CD4-positive, alpha-beta T cell treated with Interleukin-4 for 4 hours (primary cell): ENCODE data around the gene AMACR.

Experiments
- DNase-seq: peaks from one replicate; pipeline ENCODE4 v3.0.0-alpha.2; 2020

Gene AMACR

DNA sequence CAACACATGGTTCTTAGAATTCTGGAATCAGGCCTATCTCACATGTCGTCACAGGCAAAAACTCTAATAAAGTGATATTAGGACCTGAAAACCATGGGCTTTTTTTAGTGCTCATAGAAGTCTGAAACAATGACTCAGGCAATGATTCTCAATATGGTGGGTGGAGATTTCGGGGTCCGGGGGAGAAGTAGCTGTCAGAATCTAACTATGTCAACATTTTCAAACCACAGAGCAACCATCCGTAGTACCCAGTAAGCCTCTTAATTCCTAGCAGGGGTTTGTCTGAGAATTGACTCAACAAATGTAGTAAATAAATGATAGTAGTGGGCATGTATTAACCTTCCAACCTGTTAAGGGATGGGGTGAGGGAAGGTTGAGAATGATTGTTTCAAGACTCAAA is 2.6 kb downstream of the AMACR start:
- DNase-seq = no peak

DNA sequence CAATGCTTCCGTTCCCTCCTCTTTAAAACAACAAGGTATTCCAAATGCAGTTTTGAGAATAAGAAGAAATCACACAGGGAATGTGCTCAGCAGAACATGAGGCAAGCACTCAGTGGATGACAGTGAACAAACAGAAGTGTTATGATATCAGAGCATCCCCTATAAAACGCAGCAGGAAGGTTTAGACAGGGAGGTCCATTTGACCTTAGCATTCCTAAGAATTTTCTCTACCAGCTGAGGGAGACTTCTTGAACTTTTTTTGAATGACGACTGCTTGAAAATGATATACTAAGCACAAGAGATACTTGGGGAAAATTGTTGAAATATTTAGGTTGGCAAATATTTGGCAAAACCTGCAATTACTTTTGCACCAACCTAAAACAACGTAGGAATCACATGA is 3.9 kb downstream of the AMACR start:
- no peak for DNase-seq

DNA sequence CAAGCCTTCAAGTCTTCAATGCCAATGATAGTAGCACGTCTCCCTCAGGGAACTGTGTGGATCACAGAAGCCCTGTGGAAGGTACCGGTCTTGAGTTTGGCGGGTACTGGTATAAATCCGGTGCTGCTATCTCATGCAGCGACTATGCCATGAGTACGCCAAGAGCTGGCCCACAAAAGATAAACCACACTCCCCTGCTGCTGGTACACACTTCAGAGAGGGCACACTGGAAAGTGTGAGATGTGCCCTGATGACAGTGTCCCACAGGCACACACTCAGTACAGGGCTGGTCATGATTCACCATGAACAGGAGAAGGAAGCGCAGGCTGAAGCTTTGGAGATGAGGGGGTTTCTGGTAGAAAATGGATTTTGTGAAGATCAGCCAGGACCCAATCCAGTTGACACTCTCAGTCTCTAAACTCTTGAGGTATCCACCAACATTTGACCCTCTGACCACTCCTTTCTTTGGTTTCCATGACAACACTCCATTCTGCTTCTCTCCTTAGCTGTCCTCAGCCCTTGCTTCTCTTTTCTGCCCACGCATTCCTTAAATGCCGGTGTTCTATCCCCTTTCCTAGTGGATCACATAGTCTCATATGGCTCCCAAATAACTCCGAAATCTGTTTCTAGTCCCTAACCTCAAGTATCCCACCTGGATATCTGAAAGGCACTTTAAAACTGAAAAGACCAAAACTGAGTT is 5.1 kb downstream of the AMACR start:
- no peak for DNase-seq

DNA sequence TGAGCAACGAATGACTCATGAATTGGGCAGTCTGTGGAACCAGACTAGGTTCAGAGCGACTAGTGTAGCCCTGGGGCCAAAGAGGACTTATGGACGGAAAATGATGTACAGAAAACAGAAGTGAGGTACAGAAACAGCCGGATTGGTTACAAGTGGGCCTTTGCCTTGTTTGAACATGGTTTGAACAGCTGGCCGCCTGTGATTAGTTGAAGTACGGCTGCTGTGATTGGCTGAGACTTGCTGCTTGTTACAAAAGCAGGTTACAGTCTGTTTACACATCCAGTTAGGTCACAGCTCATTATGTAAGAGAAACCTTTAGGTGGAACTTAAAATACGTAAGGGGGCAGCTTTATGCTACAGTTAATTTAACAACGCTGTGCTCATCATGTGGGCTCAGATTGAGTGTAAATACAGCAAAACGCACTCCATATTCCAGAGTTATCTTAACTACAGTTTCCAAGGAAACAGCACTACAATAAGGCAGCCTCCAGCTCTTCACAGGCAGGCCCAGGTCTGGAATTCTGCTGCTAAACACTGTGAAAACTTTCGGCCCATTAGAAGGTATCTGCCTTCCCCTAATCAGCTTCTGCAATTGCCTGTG is 6.5 kb downstream of the AMACR start:
- no peak for DNase-seq

DNA sequence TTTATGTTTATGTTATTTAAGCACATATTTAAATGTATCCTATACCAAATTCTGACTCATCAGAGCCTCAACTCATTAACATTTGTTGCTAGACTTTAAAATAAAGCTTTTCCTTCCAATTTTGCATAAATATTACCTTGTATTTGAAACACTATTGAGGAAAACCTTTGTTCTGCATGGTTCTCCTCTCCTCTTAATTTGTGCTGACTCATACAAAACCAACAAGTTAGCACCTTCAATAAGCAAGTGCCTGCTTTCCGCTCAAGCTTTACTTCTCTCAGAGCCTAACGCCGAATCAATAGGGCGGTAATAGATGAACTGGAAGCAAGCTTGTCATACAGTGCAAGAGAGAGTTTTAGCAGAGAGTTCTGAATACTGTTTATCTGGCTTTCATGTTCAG is 7.9 kb downstream of the AMACR start:
- no peak for DNase-seq

DNA sequence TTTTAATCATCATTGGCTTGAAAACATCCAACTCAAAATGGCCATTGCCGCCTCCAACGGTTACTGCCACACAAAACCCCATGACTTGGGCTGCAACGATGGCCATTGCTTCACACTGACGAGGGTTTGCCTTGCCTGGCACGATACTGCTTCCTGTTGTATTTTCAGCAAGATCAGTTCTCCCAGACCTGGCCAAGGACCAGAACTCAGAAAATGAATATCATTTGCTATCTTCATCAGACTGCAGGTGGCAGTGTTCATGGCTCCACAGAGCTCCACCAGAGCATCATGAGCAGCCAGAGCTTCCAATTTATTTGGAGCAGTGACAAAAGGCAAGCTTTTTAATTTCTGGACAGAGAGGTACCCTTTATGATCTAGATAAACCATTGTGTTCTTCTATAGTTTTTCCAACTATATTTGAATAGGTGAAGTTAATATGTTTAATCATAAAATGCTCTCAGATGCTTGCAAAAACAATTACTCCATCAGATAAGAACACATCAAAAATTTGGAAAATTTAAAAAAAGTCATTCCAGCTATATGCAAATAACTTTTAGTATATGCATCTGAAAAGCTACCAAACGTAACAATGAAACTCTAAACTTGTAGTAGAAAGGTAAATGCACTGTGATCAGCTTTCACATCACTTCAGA is 10.4 kb downstream of the AMACR start:
- peak; percentile 34 for DNase-seq

DNA sequence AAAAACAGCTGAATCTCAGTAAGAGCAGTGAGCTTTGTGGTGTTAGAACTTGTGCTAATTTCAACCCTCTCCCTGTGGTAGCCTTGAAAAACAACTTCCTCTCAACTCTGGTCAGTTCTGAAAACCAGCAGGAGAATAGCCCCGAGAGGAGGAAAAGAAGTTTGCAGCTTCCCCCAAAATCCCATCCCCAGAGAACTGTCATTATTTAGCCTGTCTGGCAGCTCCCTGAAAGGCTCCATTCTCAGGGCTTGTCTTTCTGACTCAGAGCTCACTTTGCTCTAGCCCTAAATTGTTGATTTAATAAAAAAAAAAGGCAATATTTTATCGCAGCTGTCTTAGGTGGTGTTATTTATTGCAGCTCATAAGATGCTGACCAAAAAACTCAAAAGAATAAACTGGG is 12.0 kb downstream of the AMACR start:
- DNase-seq = no peak

DNA sequence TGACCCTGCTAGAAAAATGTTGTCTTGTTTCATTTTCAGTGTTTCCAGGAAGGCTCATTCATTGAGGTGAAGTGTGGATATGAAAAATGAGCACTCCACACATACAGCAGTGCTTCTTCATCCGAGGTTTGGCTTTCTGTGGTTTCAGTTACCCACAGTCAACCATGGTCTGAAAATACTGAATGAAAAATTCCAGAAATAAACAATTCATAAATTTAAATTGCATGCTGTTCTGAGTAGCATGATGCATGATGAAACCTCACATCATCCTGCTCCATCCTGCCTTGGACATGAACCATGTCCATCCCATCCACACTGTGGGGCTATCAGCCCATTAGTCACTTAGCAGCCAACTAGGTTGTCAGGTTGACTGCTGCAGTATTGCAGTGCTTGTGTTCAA is 13.0 kb downstream of the AMACR start:
- DNase-seq = no peak

DNA sequence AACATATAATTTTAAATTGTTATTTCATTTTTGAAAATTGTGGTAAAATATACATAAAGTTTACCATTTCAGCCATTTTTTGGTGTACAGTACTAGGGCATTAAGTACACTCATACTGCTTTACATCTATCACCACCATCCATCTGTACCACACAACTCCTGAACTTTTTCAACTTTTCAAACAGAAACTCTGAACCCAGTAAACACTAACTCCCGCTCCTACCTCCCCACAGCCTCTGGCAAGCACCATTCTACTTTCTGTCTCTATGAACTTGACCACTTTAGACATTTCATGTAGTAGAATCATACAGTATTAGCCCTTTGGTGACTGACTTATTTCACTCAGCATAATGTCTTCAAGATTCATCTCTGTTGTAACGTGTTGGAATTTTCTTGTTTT is 15.0 kb downstream of the AMACR start:
- DNase-seq = no peak

DNA sequence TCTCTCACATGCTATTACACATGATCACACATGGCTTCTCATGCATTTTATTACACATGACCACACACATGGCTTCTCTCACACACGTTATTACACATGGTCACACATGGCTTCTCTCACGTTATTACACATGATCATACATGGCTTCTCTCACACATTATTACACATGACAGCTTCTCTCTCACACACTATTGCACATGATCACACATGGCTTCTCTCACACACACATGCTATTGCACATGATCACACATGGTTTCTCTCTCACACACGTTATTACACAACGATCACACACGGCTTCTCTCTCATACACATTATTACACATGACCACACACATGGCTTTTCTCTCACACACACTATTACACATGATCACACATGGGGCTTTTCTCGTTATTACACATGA is 22.4 kb downstream of the AMACR start:
- DNase-seq = no peak

DNA sequence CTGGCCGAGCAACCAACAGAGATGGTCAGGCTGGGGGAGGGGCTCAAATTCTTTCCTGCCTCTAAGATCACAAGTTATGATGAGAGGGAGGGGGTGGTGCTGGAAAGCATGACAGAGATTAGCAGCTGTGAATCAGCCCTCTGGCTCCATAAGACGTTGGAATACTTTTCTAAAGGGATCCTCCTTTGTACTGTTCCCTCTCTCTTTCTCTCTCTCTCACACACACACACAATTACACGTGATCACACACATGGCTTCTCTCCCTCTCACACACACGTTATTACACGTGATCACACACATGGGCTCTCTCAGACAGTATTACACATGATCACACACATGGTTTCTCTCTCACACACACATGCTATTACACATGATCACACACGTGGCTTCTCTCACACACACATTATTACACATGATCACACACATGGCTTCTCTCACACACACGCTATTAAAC is 23.2 kb downstream of the AMACR start, which contains the start of gene SLC45A2:
Gene SLC45A2 (minus strand): TSS at position 23 of the 454 bp plus-strand sequence. CDS start 110 bp downstream, outside the sequence.
- no peak for DNase-seq

DNA sequence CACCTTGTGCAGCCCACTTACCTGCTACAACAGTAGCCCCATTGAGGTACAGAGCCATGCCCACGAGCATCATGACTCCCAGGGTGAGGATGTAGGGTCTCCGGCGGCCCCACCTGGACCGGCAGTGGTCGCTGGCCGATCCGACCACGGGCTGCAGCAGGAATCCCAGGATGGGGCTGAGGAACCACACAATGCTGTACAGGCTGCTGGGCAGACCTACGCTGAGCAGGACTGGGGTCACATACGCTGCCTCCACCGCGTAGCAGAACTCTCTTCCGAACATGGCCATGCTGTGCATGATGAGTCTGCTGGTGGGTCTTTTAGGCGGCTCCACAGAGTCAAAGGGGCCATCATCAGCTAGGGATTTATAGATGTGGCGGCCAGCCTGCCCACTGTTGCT is 23.7 kb downstream of the AMACR start:
- no peak for DNase-seq

DNA sequence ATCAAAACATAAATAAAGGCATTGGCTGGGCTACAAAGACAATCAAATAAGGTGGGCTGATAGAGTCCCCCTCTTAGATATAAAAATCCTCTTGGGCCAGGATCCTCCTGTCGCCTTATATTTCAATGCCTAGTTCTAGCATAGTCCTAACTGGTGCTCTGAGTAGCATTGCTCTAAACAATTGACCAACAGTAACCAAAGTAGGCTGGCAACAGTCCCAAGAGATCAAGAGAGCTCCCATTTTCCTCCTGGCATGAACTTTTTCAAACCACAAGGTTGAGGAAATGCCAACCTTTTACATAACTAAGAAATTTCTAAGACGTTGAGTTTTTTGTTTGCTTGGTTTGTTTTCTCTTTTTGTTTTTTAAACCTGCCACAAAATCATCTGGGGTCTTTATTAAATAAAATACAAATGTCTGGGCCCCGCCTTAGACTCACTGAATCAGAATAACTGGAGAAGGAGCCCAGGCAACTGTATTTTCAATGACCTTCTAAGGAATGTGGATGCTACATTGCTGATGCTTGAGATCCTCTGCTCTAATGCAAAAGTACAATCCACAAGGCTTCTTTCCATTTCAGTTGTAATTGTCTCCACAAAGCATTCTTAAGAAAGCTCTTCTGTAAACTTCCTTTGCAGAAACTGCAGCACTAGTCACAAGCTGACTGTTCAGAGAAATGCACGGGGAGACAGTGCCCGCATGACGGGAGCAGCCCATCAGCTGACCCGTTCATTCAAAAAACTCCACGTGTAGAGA is 26.3 kb downstream of the AMACR start:
- no peak for DNase-seq

DNA sequence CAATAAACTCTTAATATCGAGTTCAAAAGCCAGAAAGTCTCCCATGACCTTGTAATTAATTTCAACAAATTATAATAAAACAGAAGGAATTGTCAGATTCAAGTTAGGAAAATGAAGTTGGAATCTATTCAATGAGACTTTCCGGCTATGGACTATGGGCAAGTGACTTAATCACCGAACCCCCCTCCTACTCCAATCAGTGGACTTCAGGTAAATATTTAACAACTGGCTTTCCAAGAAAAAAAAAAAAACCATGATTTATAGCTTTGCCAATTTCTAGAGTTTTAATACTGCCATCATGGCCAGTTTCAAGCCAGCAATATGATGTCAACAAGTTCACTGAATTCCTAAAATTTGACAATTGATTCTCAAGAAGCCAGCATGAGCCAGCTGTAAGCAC is 27.8 kb downstream of the AMACR start:
- DNase-seq = no peak

DNA sequence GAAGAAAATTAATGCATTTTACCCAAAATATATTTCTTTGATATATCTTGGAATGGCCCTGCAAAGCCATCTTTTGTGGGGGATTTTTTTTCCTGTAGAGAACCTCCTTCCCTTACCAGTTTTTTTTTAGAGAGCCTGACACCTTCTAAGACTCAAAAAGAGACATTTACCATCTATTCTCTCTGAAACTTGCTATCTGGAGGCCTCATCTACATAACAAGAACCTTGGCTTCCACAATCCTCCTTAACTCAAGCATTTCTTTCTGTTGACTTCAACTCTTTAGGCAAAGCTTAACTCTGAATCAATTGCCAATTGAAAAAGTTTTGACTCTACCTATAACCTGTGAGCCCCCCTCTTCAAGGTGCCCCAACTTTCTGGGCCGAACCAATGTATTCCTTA is 29.5 kb downstream of the AMACR start:
- DNase-seq = no peak

DNA sequence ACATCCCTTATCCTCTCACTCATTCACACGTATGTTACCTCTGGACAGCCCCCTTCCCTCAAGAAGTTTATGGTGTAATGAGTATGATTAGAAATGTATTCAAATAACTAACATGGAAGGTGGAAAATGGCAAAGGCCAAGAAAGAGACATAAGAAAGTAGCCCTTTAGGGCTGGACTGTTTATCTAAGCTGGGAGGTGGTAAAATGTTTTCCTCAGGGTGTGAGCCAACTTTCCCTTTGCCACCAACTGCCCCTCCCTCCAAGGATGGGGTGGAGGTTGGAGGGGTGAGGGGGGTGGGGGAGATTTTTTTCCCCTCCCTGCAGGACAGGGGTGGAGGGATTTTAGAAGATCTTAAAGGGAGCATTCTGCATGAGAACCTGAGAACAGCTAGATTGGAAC is 31.5 kb downstream of the AMACR start:
- DNase-seq = no peak

DNA sequence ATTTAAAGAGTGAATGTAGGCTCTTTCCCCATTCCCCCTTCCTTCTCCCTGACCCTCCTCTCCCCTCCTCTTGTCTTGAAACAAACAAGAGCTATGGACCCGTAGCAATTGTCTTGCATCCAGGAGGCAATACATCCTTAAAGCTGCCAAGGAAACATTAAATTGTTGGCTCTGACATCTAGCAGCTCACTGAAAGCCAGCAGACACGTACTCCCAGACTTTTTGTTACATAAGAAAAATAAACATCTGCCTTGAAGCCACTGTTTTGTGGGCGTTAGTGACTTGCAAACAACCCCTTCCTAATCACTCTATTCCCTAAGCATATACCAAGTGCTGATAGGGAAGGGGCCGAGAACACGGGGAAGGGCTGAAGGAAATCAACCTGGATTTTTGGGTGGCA is 32.0 kb downstream of the AMACR start:
- no peak for DNase-seq

DNA sequence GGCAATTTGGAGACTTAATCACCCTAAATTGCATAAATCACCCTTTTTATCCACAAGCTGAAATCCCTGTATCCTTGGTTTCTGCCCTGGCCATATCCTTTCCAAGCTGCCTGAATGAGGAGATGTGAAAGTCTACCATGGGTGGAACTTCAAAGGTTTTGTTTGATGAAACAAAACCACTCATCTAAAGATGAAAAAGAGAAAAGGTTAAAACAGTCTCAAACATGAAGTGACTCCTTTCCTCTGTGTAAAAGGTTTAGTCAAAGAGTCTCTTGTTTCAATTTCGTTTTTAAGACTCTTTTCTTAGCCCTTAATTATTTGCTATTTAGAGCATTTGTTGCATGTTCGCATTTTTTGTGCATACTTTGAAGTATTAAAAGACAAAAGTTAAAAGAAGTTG is 34.6 kb downstream of the AMACR start:
- DNase-seq = no peak

DNA sequence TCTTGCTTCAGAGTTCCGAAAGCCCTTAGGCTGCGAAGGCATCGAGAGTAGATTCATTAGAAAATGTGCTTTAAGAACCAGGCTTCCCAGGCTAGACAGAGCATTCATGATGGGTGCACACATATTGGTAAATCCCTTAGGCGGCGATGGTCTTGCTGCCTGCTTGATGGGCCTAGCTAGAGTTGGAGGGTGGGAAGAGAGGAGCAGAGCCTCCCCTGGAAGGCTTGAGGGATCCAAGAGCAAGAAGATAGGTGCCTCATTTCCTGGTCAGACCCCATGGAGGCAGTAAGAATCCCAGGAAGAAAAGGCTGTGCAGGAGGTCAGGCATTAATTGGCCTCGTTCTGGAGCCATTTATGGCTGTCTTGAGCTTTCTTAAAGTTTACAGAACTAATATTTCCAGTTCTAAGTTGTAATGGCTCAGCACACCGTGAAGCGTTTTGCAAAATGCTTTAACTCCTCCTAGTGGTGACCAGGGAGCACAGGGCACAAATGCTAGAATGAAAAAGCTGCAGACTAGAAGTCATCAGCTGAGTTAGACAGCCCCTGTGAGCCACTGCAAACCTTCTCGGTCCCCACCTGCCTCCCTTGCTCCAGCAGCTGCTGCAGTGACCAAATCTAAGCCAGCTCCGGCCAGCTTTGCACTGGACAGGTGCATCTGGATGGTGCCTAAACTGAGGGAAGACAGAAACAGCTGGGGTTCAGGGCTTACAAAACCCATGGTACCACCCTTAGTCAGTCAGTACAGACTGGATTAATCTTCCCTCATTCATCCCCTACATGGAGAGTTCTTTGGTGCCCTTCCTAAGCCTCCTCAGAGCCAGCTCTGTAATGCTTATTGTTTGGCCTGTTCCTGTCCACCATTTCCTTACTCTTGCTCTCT is 38.0 kb downstream of the AMACR start:
- DNase-seq = peak; percentile 11

DNA sequence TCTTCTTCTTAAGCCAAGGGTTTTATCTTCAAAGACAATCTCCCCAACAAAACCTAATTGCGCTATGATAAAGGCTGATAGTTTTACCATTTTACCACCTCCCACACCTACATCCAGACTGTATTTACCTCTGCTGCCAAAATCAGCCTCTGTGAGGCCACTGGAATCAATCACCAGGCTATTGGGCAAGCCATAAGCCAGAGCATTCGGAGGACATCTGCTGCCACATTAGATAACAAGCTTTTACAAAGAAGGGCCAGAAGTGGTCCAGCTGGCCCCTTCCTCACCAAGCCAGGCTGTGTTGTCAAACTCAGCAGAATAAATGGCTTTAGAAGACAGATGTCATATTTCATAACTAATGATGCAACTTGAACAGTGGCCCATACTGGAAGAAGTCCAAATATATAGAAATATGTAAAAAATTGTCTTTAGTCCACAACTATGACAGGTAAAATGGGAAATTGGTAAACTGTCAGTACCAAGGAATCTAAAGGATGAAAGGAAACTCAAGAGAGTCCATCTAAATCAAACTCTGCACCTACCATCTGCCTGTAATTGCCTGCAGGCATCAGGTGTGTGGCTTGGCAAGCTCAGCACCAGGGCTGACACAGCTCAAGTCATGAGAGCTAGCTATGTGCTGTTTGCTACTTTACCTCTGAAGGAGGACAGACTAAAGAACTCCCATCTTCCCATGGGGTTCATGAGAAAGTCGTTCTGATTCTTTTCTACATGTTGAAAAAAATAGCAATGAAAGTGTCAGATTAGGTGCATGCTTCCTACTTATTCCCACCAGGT is 39.4 kb downstream of the AMACR start:
- no peak for DNase-seq

DNA sequence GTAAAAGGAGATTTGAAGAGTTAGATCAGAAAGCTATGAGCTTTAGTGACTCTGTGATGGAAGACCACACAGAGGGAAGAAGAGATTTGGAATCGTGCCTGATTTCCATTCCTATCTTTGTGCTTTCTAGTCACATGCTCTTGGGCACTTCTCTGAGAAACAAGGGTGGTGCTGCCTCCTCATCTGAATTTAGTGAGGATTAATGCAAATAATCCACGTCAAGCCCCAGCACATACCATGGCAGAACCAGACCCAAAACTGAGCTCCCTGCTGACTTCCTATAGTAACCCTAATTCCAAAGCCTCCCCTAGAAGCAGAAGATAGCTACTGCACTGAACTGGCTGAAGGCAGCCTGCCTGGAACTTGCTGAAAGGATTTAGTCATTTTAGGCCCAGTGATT is 41.0 kb downstream of the AMACR start:
- no peak for DNase-seq
